Esophagus muscularis mucosa (tissue), 2 donors: ENCODE data around the gene PCSK6.

ENCODE experiments used
- EP300 ChIP-seq: sonication (generic); formaldehyde crosslinking; IDR thresholded peaks from one replicate; pipeline ENCODE4 v1.6.1; 2017; ENCODE audit warnings: antibody characterized with exemption
- POLR2A ChIP-seq: fragments of 450-650 bp; IDR thresholded peaks from one replicate; pipeline ENCODE4 v1.6.1; 2017; ENCODE audit warnings: antibody characterized with exemption, moderate library complexity, mild to moderate bottlenecking, low read depth

GRCh38 chr15:101521069-101521468 lies 31.6 kb upstream of the PCSK6 start:
- TF ChIP-seq EP300 (no peak), POLR2A (no peak)
